ENCODE measurements around the gene ZNF200. TPM values are rescaled to one million over a fixed set of nuclear protein-coding genes. Genes with fewer than 3 reads are reported as not detected.

The ZNF200 gene
- polyA plus RNA-seq, 1 of the 3 experiments (the other 2 are of a cell fraction) = 2.8 TPM

- no peak for DNase-seq
- no peaks in the 10 kb centered on the region for H3K79me2 ChIP-seq (ENCODE audit: insufficient read depth)
- no peak overlapping the region for H3K4me2 ChIP-seq
- H2AFZ ChIP-seq (ENCODE audit: low read depth) = no peak overlapping the region
- no peaks in the 10 kb centered on the region for H3K9me3 ChIP-seq
- H3K36me3 ChIP-seq (replicated peaks in 1 of 2; ENCODE audit: control insufficient read depth in 1 of 2, insufficient read depth in 2 of 2, low read length in 1 of 2) = no peaks in the 10 kb centered on the region
- no peaks in the 10 kb centered on the region for H4K20me1 ChIP-seq (ENCODE audit: insufficient read depth)
- H3F3A ChIP-seq (replicated peaks; ENCODE audit: insufficient read depth) = no peaks in the 10 kb centered on the region
- H3K9me2 ChIP-seq = no peaks in the 10 kb centered on the region
- H3K4me1 ChIP-seq (ENCODE audit: control insufficient read depth in 1 of 2, insufficient read depth in 2 of 2, low read depth in 1 of 2, low read length in 1 of 2) = no peaks in the 10 kb centered on the region
- H3K27me3 ChIP-seq (ENCODE audit: insufficient read depth) = peaks cover 42% of the 10 kb centered on the region
- WGBS (ENCODE audit: low lambda C conversion rate) = 30% methylated on average over 10 of the region's 10 CpGs
- H3K4me3 ChIP-seq (ENCODE audit: low read depth in 2 of 2, low read length in 1 of 2) = no peak overlapping the region
- H3K9ac ChIP-seq = no peak overlapping the region
- ChIA-PET POLR2A (no interaction called here), CTCF (no interaction called here)
- no peak overlapping the region for H3K27ac ChIP-seq (ENCODE audit: low read depth in 2 of 2, low read length in 1 of 2)
- no peak for TF ChIP-seq CTCF (IDR thresholded peaks at IDR 0.05)
Measured at GRCh38 chr16:3195975-3196374, 39.0 kb downstream of the ZNF200 start.

GRCh38 chr16:3194792-3195191 lies 40.2 kb downstream of the ZNF200 start:
- 29% methylated on average over 19 of the region's 20 CpGs for WGBS (ENCODE audit: low lambda C conversion rate)
- no peak for DNase-seq
- Histone ChIP-seq H3K79me2 (ENCODE audit: insufficient read depth) (no peaks in the 10 kb centered on the region), H3K36me3 (replicated peaks in 1 of 2; ENCODE audit: control insufficient read depth in 1 of 2, insufficient read depth in 2 of 2, low read length in 1 of 2) (no peaks in the 10 kb centered on the region), H3K27me3 (ENCODE audit: insufficient read depth) (peaks cover 37% of the 10 kb centered on the region), H3K9me3 (no peaks in the 10 kb centered on the region), H3K27ac (ENCODE audit: low read depth in 2 of 2, low read length in 1 of 2) (no peak overlapping the region), H3F3A (replicated peaks; ENCODE audit: insufficient read depth) (no peaks in the 10 kb centered on the region), H3K4me1 (ENCODE audit: control insufficient read depth in 1 of 2, insufficient read depth in 2 of 2, low read depth in 1 of 2, low read length in 1 of 2) (no peaks in the 10 kb centered on the region), H3K9ac (no peak overlapping the region), H2AFZ (ENCODE audit: low read depth) (no peak overlapping the region), H3K4me3 (ENCODE audit: low read depth in 2 of 2, low read length in 1 of 2) (no peak overlapping the region), H4K20me1 (ENCODE audit: insufficient read depth) (no peaks in the 10 kb centered on the region), H3K9me2 (no peaks in the 10 kb centered on the region), H3K4me2 (no peak overlapping the region)
- no peak for TF ChIP-seq SIN3A (IDR thresholded peaks at IDR 0.05; ENCODE audit: borderline replicate concordance, low read depth, low read length)
- no peak for TF ChIP-seq YY1 (IDR thresholded peaks at IDR 0.05; ENCODE audit: low read depth)
- TF ChIP-seq TCF12 (IDR thresholded peaks at IDR 0.05) = no peak
- TF ChIP-seq JUND (IDR thresholded peaks at IDR 0.05) = no peak
- no peak for TF ChIP-seq GATA2 (CRISPR knock-in tag; IDR thresholded peaks at IDR 0.05)
- no peak for TF ChIP-seq POLR2AphosphoS5 (IDR thresholded peaks at IDR 0.05; ENCODE audit: low read depth, low read length)
- TF ChIP-seq CHD2 (IDR thresholded peaks at IDR 0.05; ENCODE audit: low read length, partially characterized antibody) = no peak
- TF ChIP-seq RCOR1 (IDR thresholded peaks at IDR 0.05; ENCODE audit: low read length) = no peak
- no peak for TF ChIP-seq FOXM1 (IDR thresholded peaks at IDR 0.05; ENCODE audit: low read depth)
- no peak for TF ChIP-seq NFIC (IDR thresholded peaks at IDR 0.05; ENCODE audit: borderline replicate concordance)
- TF ChIP-seq TEAD4 (IDR thresholded peaks at IDR 0.05; ENCODE audit: borderline replicate concordance, insufficient read depth) = no peak
- TF ChIP-seq FOSL2 (IDR thresholded peaks at IDR 0.05; ENCODE audit: borderline replicate concordance, low read depth) = no peak
- TF ChIP-seq USF2 (IDR thresholded peaks at IDR 0.05; ENCODE audit: borderline replicate concordance, low read depth, low read length) = no peak
- no peak for TF ChIP-seq ELF1 (IDR thresholded peaks at IDR 0.05)
- TF ChIP-seq PBX3 (IDR thresholded peaks at IDR 0.05) = no peak
- TF ChIP-seq RXRA (IDR thresholded peaks at IDR 0.05; ENCODE audit: borderline replicate concordance, low read depth) = no peak
- TF ChIP-seq RFX5 (IDR thresholded peaks at IDR 0.05; ENCODE audit: low read length) = no peak
- TF ChIP-seq SMC3 (IDR thresholded peaks at IDR 0.05; ENCODE audit: low read depth, low read length) = no peak
- CTCF ChIA-PET = no interaction called here
- POLR2A ChIA-PET = no interaction called here
